B cell (primary cell): ENCODE measurements around the gene PDGFRB. TPM values are rescaled to one million over a fixed set of nuclear protein-coding genes. Genes with fewer than 3 reads are reported as not detected.

Experiments used
- ATAC-seq: fragments of 200-7000 bp; cut with Tn5 transposase; one replicate; pipeline ENCODE4 v1.10.0; 2021; ENCODE audit warnings: low read depth, mild to moderate bottlenecking, moderate number of reproducible peaks, moderate library complexity
- CTCF ChIA-PET: fragments of 350-600 bp; sonication (Branson Sonifier 250); formaldehyde crosslinking; loops from one replicate; lab custom pipeline; 2021; ENCODE audit warnings: antibody characterized with exemption, inconsistent platforms; lab: Charles Lee
- POLR2A ChIA-PET: fragments of 350-600 bp; sonication (Branson Sonifier 250); formaldehyde crosslinking; loops from one replicate; lab custom pipeline; 2021; ENCODE audit warnings: antibody characterized with exemption; lab: Charles Lee
- DNase-seq: peaks from one replicate; pipeline ENCODE4 v3.0.0; 2013
- H2AFZ ChIP-seq: 2 replicates; pipeline ENCODE4 v1.6.1; 2012; ENCODE audit warnings: mild to moderate bottlenecking, low read depth, low read length; ENCODE audit not compliant: insufficient read depth, poor library complexity, severe bottlenecking
- H3K27ac ChIP-seq, 2 donors: 1 replicate in 1 of 2; 2 replicates in 1 of 2; pipeline ENCODE4 v1.5.1; 2012 to 2013; ENCODE audit warnings: low read length in 2 of 2, mild to moderate bottlenecking in 2 of 2, moderate library complexity in 1 of 2
- H3K27me3 ChIP-seq, 4 experiments: fragments of 200-600 bp in 1 of 4; sonication (generic) in 1 of 4; replicated peaks in 1 of 4; 1 replicate in 2 of 4; 2 replicates in 2 of 4; pipeline versions ENCODE4 v1.6.1 to v1.7.0; 2013 to 2016; ENCODE audit warnings: low read length in 3 of 4, mild to moderate bottlenecking in 2 of 4, mixed read lengths in 1 of 4, moderate library complexity in 1 of 4; ENCODE audit not compliant: insufficient read depth in 4 of 4, control insufficient read depth in 3 of 4; ENCODE audit errors: control extremely low read depth in 1 of 4
- H3K36me3 ChIP-seq, 2 experiments: replicated peaks in 1 of 2; 1 replicate in 1 of 2; 2 replicates in 1 of 2; pipeline versions ENCODE4 v1.6.1 to v1.7.1; 2013; ENCODE audit warnings: low read length in 1 of 2; ENCODE audit not compliant: insufficient read depth in 2 of 2, control insufficient read depth in 1 of 2; ENCODE audit errors: control extremely low read depth in 1 of 2, extremely low read depth in 1 of 2
- H3K4me1 ChIP-seq, 2 donors: fragments of 200-600 bp in 1 of 2; sonication (generic) in 1 of 2; 1 replicate in 1 of 2; 2 replicates in 1 of 2; pipeline versions ENCODE4 v1.5.1 to v1.6.1; 2013 to 2017; ENCODE audit warnings: low read length in 2 of 2; ENCODE audit not compliant: control insufficient read depth in 2 of 2, insufficient read depth in 2 of 2
- H3K4me2 ChIP-seq: replicated peaks from 2 replicates; pipeline ENCODE3; 2012; ENCODE audit warnings: mild to moderate bottlenecking, low read depth, low read length; ENCODE audit not compliant: poor library complexity, severe bottlenecking
- H3K4me3 ChIP-seq, 5 experiments: fragments of 200-600 bp in 1 of 5; sonication (generic) in 1 of 5; 1 replicate in 3 of 5; 2 replicates in 2 of 5; pipeline versions ENCODE4 v1.5.1 to v1.7.0; 2011 to 2016; ENCODE audit warnings: low read length in 4 of 5, mild to moderate bottlenecking in 4 of 5, low read depth in 2 of 5, control low read depth in 1 of 5, moderate library complexity in 1 of 5; ENCODE audit not compliant: insufficient read depth in 1 of 5; ENCODE audit errors: control extremely low read depth in 1 of 5, extremely low read depth in 1 of 5
- H3K79me2 ChIP-seq: fragments of 200-600 bp; sonication (generic); one replicate; pipeline ENCODE4 v1.6.0; 2016; ENCODE audit warnings: low read length; ENCODE audit not compliant: control insufficient read depth, insufficient read depth
- H3K9ac ChIP-seq: fragments of 200-600 bp; sonication (generic); 2 replicates; pipeline ENCODE4 v1.6.1; 2017; ENCODE audit warnings: mild to moderate bottlenecking, low read length, moderate library complexity
- H3K9me3 ChIP-seq, 3 donors: one replicate each; pipeline versions ENCODE4 v1.6.1 to v1.7.1; 2013; ENCODE audit warnings: low read length in 2 of 3; ENCODE audit not compliant: control insufficient read depth in 2 of 3, insufficient read depth in 1 of 3; ENCODE audit errors: control extremely low read depth in 1 of 3
- H4K20me1 ChIP-seq: 2 replicates; pipeline ENCODE4 v1.6.0; 2012; ENCODE audit warnings: mild to moderate bottlenecking, low read length; ENCODE audit not compliant: insufficient read depth, control insufficient read depth, poor library complexity, severe bottlenecking
- H3K27ac Mint-ChIP-seq: one replicate; pipeline ENCODE4 v1.8.0; 2021; ENCODE audit warnings: mixed read lengths
- H3K27me3 Mint-ChIP-seq: one replicate; pipeline ENCODE4 v1.8.0; 2021; ENCODE audit warnings: mixed read lengths
- H3K4me1 Mint-ChIP-seq: one replicate; pipeline ENCODE4 v1.8.0; 2021; ENCODE audit warnings: mixed read lengths
- H3K4me3 Mint-ChIP-seq: one replicate; pipeline ENCODE4 v1.8.0; 2021; ENCODE audit warnings: mixed read lengths
- H3K9me3 Mint-ChIP-seq: one replicate; pipeline ENCODE4 v1.8.0; 2022; ENCODE audit warnings: mixed read lengths; ENCODE audit not compliant: insufficient read depth
- EZH2 ChIP-seq: IDR thresholded peaks from 2 replicates; pipeline ENCODE4 v1.6.1; 2012; ENCODE audit warnings: borderline replicate concordance, low read depth, mild to moderate bottlenecking, moderate library complexity, low read length; ENCODE audit not compliant: insufficient read depth, poor library complexity, severe bottlenecking
- WGBS: methylation state at CpG from one replicate; pipeline ENCODE4 v1.1.5; 2013; ENCODE audit warnings: missing lambda C conversion rate; ENCODE audit not compliant: insufficient coverage; 5-methylcytosine and 5-hydroxymethylcytosine counted together
- intact Hi-C: fragments of 100-400 bp; cut with micrococcal nuclease; formaldehyde crosslinking; loops from one replicate; pipeline ENCODE4 v1.10.0; 2022
- polyA plus RNA-seq: library from polyadenylated mRNA; depleted of rRNA; stranded (reverse); fragments of >200 nt; gene quantifications from 2 replicates; pipeline ENCODE4 v1.2.3, GENCODE V29; 2012
- total RNA-seq, 2 donors: library from RNA; stranded (reverse); fragments of 120-200 nt in 1 of 2; gene quantifications; 1 replicate in 1 of 2; 2 replicates in 1 of 2; pipeline versions ENCODE4 v1.2.3 to v1.2.4, GENCODE V29; 2013 to 2022
- TF ChIP-seq, protein P1 (sequence below): fragments of 200-600 bp; IDR thresholded peaks from one replicate; pipeline ENCODE4 v1.8.0; 2022; ENCODE audit warnings: antibody characterized with exemption, mild to moderate bottlenecking

The PDGFRB gene
- total and polyA plus RNA-seq, 2 donors (not counting 1 experiment from before 2014, with no cell fraction given) = 0.42 to 3.6 TPM

DNA sequence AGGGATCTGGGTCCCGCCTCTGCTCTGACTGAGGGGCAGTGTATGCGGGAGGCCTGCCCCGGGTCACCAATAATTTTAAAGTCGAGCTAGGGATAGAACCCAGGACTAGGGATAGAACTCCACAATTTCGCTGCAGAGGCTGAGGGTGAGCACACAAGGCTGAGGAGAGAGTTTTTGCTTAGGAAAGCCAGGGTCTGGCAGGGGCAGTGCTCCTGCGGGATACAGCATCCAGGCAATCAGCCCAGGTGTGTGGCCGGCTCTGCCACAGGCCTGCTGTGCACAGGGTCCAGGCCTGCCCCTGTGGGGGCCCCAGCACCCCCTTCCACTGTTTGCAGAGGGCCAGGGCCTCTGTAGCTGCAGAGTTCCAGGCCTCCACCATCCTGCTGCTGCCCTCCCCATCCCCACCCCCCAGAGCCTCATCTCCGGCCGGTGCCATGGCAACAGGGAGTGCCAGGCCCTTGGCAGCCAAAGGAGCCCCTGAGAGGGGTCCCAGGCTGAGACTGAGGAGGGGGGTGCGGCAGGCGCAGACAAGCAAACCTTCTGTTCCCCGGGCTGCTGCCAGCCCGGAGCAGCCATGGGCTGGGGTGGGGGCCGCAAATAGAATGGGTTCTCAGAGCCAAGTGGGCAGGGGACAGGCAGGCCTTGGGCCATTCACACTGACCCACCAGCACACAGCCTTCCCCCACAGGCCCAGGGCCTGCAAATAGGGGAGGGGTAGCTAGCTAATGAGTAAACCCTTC is 8.6 kb downstream of the PDGFRB start:
- POLR2A ChIA-PET = no interaction called here
- WGBS = 98% methylated on average over 10 of the region's 14 CpGs

GRCh38 chr5:150146235-150146634 is 9.4 kb downstream of the PDGFRB start:
- DNase-seq (no peak), ATAC-seq (no peak)
- no peaks in the 10 kb centered on the region for H3K36me3 ChIP-seq
- TF ChIP-seq, protein P1, sequence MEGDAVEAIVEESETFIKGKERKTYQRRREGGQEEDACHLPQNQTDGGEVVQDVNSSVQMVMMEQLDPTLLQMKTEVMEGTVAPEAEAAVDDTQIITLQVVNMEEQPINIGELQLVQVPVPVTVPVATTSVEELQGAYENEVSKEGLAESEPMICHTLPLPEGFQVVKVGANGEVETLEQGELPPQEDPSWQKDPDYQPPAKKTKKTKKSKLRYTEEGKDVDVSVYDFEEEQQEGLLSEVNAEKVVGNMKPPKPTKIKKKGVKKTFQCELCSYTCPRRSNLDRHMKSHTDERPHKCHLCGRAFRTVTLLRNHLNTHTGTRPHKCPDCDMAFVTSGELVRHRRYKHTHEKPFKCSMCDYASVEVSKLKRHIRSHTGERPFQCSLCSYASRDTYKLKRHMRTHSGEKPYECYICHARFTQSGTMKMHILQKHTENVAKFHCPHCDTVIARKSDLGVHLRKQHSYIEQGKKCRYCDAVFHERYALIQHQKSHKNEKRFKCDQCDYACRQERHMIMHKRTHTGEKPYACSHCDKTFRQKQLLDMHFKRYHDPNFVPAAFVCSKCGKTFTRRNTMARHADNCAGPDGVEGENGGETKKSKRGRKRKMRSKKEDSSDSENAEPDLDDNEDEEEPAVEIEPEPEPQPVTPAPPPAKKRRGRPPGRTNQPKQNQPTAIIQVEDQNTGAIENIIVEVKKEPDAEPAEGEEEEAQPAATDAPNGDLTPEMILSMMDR = no peak
- TF ChIP-seq EZH2 = no peak
- H3K4me3 Mint-ChIP-seq = no peak overlapping the region
- H3K4me1 ChIP-seq = no peaks in the 10 kb centered on the region
- no peak overlapping the region for H3K9ac ChIP-seq
- H3K4me3 ChIP-seq = no peak overlapping the region
- no peaks in the 10 kb centered on the region for H3K9me3 Mint-ChIP-seq
- H3K9me3 ChIP-seq = no peaks in the 10 kb centered on the region
- no peak overlapping the region for H3K27ac Mint-ChIP-seq
- CTCF ChIA-PET = no interaction called here
- H3K4me1 Mint-ChIP-seq = no peaks in the 10 kb centered on the region
- H3K27me3 Mint-ChIP-seq = no peaks in the 10 kb centered on the region
- 93% methylated on average over 2 of the region's 5 CpGs for WGBS
- no peaks in the 10 kb centered on the region for H4K20me1 ChIP-seq
- intact Hi-C loops = no loop called here
- H3K27me3 ChIP-seq = no peaks in the 10 kb centered on the region
- POLR2A ChIA-PET = no interaction called here
- no peak overlapping the region for H3K4me2 ChIP-seq
- H3K79me2 ChIP-seq = no peaks in the 10 kb centered on the region
- H2AFZ ChIP-seq = no peak overlapping the region
- no peak overlapping the region for H3K27ac ChIP-seq

More for the DNA sequence above, 8.6 kb downstream of the PDGFRB start:
- Histone ChIP-seq H4K20me1 (no peaks in the 10 kb centered on the region), H2AFZ (no peak overlapping the region), H3K9ac (no peak overlapping the region), H3K27ac (no peak overlapping the region), H3K4me1 (no peaks in the 10 kb centered on the region), H3K79me2 (no peaks in the 10 kb centered on the region), H3K27me3 (no peaks in the 10 kb centered on the region), H3K4me2 (no peak overlapping the region), H3K9me3 (no peaks in the 10 kb centered on the region), H3K4me3 (no peak overlapping the region), H3K36me3 (no peaks in the 10 kb centered on the region)
- Mint-ChIP-seq H3K27ac (no peak overlapping the region), H3K4me3 (no peak overlapping the region), H3K4me1 (no peaks in the 10 kb centered on the region), H3K27me3 (no peaks in the 10 kb centered on the region), H3K9me3 (no peaks in the 10 kb centered on the region)
- ATAC-seq (no peak), DNase-seq (no peak)
- TF ChIP-seq EZH2 = no peak
- TF ChIP-seq, protein P1 = no peak
- intact Hi-C loops = no loop called here
- CTCF ChIA-PET = no interaction called here
